H1 (cell line): ENCODE results near the gene PAX9. TPM values are rescaled to one million over a fixed set of nuclear protein-coding genes. Genes with fewer than 3 reads are reported as not detected.

Source experiments
- CBX8 ChIP-seq: fragments of 300-800, 300-1000 bp; sonication (generic); IDR thresholded peaks from 2 replicates; pipeline ENCODE4 v1.7.1; 2016; ENCODE audit warnings: low read depth, low read length, borderline replicate concordance
- CHD7 ChIP-seq: fragments of 300-600 bp; sonication (generic); IDR thresholded peaks from 2 replicates; pipeline ENCODE4 v1.7.1; 2012; ENCODE audit warnings: low read length, moderate library complexity, mild to moderate bottlenecking, inconsistent platforms; ENCODE audit not compliant: insufficient replicate concordance
- CTBP2 ChIP-seq: IDR thresholded peaks from 2 replicates; pipeline ENCODE4 v1.7.0; 2011; ENCODE audit warnings: borderline replicate concordance, mild to moderate bottlenecking, moderate library complexity, mixed read lengths, low read length; ENCODE audit not compliant: insufficient read depth, insufficient read length
- JUND ChIP-seq: IDR thresholded peaks from 2 replicates; pipeline ENCODE4 v1.6.1; 2011; ENCODE audit warnings: mild to moderate bottlenecking, improper control_type of control experiment, low read length
- KDM4A ChIP-seq: IDR thresholded peaks from one replicate; pipeline ENCODE4 v1.7.1; 2012; ENCODE audit warnings: low read depth, mild to moderate bottlenecking, moderate library complexity, low read length, inconsistent platforms; ENCODE audit not compliant: severe bottlenecking
- KDM5A ChIP-seq: fragments of 200-600 bp; IDR thresholded peaks from 2 replicates; pipeline ENCODE4 v1.7.1; 2012; ENCODE audit warnings: mild to moderate bottlenecking, low read length, inconsistent platforms, mixed read lengths
- POLR2AphosphoS5 ChIP-seq: IDR thresholded peaks from 2 replicates; pipeline ENCODE4 v1.6.1; 2011; ENCODE audit warnings: low read depth, low read length
- RXRA ChIP-seq: IDR thresholded peaks from 2 replicates; pipeline ENCODE4 v1.6.1; 2011; ENCODE audit warnings: low read depth, mild to moderate bottlenecking, low read length, moderate library complexity; ENCODE audit not compliant: insufficient read depth
- SIRT6 ChIP-seq: IDR thresholded peaks from one replicate; pipeline ENCODE4 v1.7.1; 2012; ENCODE audit warnings: low read length, inconsistent platforms
- TBP ChIP-seq: IDR thresholded peaks from 2 replicates; pipeline ENCODE4 v1.6.1; 2011; ENCODE audit warnings: low read depth, low read length, improper control_type of control experiment
- TCF12 ChIP-seq: IDR thresholded peaks from 2 replicates; pipeline ENCODE4 v1.6.1; 2011; ENCODE audit warnings: low read depth, mild to moderate bottlenecking, low read length
- ZNF274 ChIP-seq: IDR thresholded peaks from 2 replicates; pipeline ENCODE4 v1.7.0; 2012; ENCODE audit warnings: low read length, borderline replicate concordance; ENCODE audit errors: extremely low read depth
- polyA plus RNA-seq, 7 experiments: library from polyadenylated mRNA; depleted of rRNA in 3 of 7; stranded (reverse) in 5 of 7; unstranded in 2 of 7; fragments of >200 nt in 5 of 7; fragments of 200-250 nt in 2 of 7; gene quantifications; 1 replicate in 5 of 7; 2 replicates in 1 of 7; 4 replicates in 1 of 7; pipeline versions ENCODE4 v1.2.1 to v1.2.3, GENCODE V29; 2011 to 2013; ENCODE audit warnings: missing spikeins in 2 of 7, mixed read lengths in 2 of 7
- total RNA-seq: library from RNA; stranded (reverse); fragmentation: NEBNext Ultra II Directional; extraction: Animal tissue kit (Norgen Biotek cat#: 25700); gene quantifications from 2 replicates; pipeline ENCODE4 v1.2.1, GENCODE V29; 2021

The PAX9 gene
- total and polyA plus RNA-seq, 2 of the 8 experiments (the other 6 are each of a cell fraction or from before 2014, with no cell fraction given): 0.05 TPM; not detected in 1

- no peak for TF ChIP-seq CHD7
- TF ChIP-seq TBP: no peak
- TF ChIP-seq KDM4A: no peak
- TF ChIP-seq RXRA: no peak
- no peak for TF ChIP-seq TCF12
- no peak for TF ChIP-seq SIRT6
- no peak for TF ChIP-seq KDM5A
- no peak for TF ChIP-seq ZNF274
- TF ChIP-seq CBX8: no peak
- TF ChIP-seq CTBP2: no peak
- no peak for TF ChIP-seq POLR2AphosphoS5
- no peak for TF ChIP-seq JUND
Observed at GRCh38 chr14:36618641-36619040, 43.0 kb upstream of the PAX9 start (continued).
